Measurements from ENCODE around the gene EIF4E3.

The EIF4E3 gene

GRCh38 chr3:71647751-71648150, 77.5 kb downstream of the EIF4E3 start:
- DNase-seq (ENCODE audit: low read depth), result no peak

- DNase-seq (ENCODE audit: low read depth), result no peak
Measured at GRCh38 chr3:71646971-71647370, 78.2 kb downstream of the EIF4E3 start.

DNA sequence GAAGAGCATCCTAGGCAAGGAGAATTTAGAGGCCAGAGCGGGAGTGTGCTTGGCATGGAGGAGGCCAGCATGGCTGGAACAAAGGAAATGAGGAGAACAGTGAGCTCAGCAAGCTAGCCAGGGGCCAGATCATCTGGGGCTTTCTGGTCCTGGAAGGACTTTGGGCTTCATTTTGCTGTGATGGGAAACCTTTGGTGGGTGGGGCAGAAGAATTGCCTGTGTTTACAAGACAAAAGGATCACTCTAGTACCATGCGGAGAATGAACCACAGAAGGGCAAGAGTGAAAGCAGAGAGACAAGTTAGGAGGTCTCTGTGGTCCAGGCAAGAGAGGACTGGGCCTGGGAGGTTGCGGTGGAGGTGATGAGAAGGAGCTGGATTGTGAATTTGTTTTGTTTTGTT, 80.1 kb downstream of the EIF4E3 start:
- no peak for DNase-seq (ENCODE audit: low read depth)

DNA sequence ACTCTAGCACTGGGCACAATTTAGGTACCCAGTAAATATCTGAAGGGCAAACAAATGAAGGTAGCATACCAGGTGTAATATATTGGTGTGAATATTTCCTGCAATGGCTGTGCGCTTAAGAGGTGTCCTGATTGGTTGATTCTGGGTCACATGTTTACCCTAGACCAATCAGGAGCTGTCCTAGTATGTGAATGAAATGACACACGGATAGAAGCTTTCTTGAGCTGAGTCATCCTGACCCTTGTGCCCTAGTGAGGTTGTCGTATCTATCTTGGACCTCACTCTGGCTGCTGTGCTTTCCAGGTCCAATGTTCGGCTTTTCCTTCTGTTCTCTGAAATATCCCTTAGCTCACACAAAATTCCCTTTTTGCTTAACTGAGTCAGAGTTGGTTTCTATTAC, 83.5 kb downstream of the EIF4E3 start:
- DNase-seq (ENCODE audit: low read depth), result no peak

GRCh38 chr3:71640331-71640983, 84.7 kb downstream of the EIF4E3 start:
- DNase-seq (ENCODE audit: low read depth), result no peak

DNA sequence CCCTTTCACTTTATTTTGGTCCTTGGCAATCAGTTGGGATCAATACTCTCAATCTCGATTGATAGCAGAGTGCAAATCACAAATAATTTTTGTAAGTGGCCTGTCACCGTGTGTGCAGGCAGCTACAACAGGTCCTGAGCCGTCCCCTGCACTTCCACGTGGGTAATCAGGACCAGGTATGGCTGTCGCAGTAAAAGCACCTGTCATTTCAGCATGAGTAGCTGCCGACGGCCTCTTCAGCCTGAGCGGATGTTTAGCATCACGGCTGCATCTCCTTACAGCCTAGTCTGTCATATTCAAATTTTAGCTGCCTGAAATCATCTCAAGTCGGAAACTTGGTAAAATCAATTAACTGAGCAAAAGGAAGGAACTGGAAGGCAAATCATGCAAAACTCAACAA, 88.7 kb downstream of the EIF4E3 start:
- no peak for DNase-seq (ENCODE audit: low read depth)

DNA sequence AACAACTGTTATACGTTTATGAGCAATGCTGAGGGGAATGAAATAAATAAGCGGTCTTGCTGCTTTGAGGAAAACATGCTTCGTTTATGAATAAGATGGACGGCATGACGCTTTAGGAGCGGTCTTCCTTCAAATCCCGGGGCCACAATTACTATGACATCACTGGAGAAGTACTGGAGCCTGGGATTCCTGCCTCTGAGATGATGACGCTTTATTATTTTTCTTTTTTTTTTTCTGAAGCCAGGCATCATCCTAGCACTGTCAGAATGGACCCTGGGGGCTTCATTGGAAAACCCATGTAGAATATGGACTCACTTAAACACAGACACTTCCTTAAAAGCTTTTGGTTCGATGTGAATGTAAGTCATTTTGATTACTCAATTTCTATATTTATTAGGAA, 89.2 kb downstream of the EIF4E3 start:
- DNase-seq (ENCODE audit: low read depth), result no peak

- DNase-seq (ENCODE audit: low read depth), result no peak
Measured at GRCh38 chr3:71634671-71635070, 90.5 kb downstream of the EIF4E3 start.

GRCh38 chr3:71629711-71630110, 95.5 kb downstream of the EIF4E3 start:
- no peak for DNase-seq (ENCODE audit: low read depth)

DNA sequence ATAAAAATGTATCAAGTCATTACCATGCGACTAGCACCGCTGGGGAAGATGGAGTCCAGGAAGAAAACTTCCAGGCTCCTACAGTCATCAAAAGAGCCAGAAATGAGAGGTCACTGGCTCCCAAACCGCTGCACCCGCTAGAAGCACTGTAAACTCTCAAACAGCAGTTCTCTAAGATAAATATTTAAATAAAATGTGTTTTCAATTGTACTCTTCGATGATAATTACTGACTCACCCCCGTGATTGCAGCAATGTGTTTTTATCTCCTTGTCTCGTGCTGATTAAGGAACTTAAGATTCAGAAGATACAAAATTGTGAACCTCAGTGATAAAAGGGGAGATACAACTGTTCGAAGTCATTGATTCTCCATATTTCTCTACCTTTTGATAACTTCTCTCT, 95.9 kb downstream of the EIF4E3 start:
- no peak for DNase-seq (ENCODE audit: low read depth)

GRCh38 chr3:71628522-71628921, 96.7 kb downstream of the EIF4E3 start:
- DNase-seq (ENCODE audit: low read depth), result no peak

GRCh38 chr3:71625676-71626075, 99.5 kb downstream of the EIF4E3 start:
- DNase-seq (ENCODE audit: low read depth), result no peak

Measured in activated T-cell treated with anti-CD3 and anti-CD28 coated beads for 48 hours (primary cell).